DMS79 (cell line): ENCODE measurements around the gene TRAF1.

Experiments
- DNase-seq: peaks from one replicate; lab custom pipeline; 2025; lab: John Stamatoyannopoulos, UW

The TRAF1 gene

DNA sequence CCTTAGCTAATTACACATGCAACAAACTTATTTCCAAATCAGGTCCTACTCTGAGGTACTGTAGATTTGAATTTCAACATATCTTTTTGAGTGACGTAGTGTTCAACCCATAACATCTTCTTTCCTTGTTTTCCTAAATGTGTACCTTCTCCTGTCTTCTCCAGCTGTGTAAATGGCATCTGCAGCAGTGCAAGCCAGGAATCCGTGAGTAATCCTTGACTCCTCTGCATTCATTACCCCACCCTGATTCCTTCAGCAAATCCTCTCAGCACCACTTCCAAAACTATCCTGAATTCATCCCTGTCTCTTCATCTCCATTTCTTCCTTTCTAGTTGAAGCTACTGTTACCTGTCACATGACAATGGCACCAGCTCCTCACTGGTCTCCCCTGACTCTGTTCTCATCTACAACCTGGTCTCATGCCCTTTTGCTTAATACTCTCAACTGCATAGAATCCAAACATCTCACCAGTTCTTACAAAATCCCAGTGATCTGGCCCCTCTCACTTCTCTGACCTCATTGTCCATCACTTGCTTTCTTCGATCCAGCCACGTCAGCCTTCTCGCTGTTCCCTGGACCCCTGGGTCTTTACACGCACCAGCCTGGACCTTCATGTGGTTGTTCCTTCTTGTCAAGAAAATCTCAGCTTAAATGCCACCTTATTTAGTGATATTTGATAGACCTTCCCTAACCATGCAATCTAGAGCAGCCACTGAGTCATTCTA lies 14.6 kb upstream of the TRAF1 start:
- DNase-seq, result no peak

DNA sequence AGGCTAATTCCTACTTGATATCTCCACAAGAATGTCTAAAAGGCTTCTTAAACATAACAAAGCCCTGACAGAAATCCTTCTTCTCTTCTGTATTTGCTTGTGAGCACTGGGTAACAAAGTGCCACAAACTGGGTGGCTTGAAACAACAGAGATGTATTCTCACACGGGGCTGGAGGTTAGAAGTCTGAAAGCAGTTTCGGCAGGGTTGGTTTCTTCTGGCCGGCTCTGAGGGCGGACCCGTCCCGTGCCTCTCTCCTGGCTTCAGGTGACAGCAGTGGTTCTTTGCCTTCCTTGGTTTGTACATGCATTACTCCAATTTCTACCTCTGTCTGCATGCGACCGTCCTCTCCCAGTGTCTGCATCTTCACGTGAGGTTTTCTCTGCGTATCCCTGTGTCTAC lies 14.0 kb upstream of the TRAF1 start:
- no peak for DNase-seq

GRCh38 chr9:120938851-120939250 lies 12.3 kb upstream of the TRAF1 start:
- no peak for DNase-seq

DNA sequence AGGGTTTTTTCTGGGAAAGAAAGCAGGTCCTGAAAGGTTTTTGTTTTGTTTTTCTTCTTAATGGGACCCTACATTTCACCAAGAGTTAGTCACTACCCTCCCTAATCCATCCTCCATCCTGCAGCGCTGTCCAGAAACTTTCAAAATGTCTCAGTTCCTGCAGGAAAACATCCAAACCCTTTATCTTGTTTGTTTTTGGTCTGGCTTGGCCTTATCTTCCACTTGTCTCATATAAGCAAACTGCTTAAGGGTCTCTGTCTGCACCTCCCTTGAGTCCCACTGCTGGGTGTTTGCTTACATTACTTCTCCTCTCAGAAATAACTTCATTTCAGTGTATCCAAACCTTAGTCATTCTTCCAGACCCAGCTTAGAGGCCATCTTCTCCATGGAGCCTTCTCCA lies 11.0 kb upstream of the TRAF1 start:
- no peak for DNase-seq

- DNase-seq, result no peak
Observed at GRCh38 chr9:120937127-120937526, 10.5 kb upstream of the TRAF1 start.

DNA sequence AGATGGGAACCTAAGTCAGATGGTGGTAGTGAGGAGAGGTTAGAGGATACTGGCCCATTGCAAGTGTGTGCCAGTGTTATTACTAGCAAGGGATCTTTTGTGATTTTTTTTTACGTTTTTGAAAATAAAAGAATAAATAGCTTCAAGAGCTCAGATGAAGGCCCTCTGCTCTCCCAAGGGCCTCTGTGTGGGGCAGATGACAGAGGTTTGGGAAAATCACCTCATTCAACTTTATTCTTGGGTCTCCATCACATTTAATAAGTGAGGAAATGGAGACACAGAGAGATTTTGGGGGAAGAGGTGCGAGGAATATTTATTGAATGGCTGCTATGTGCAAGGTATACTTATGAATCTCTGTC lies 10.1 kb upstream of the TRAF1 start:
- no peak for DNase-seq

DNA sequence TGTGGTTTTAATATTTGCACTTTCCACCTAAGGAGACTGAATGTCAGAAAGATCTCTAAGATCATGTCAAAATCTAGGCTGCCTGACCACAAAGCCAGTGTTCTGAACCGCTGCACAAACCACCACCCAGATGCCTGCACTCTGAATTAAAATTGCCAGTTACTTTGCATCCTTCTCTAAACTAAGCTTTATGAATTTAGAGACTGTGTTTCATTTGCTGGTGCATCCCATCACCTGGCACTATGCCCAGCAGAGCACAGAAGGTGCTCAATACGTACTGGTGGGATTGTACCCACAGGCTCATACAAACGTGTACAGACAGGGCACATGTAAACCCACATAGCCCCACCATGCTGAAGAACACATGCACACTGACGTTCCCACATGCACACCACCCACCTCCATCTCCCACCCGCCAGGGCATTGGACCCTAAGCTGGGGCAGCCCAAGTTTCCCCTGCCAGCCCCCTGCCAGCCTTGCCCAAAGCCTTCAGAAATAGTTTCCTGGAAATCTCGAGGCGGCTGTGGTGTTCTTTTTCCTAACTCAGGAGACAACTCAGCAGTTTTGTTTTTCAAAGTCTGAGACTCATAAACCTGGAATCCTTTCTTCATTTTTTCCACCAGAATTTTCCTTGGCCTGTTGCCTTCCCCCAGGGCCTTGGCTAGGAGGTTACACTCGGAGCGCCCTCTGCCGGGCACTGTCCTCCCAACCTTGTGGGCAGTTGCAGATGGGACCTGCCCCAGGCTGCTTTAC lies 9.6 kb upstream of the TRAF1 start:
- peak; percentile 64 for DNase-seq

DNA sequence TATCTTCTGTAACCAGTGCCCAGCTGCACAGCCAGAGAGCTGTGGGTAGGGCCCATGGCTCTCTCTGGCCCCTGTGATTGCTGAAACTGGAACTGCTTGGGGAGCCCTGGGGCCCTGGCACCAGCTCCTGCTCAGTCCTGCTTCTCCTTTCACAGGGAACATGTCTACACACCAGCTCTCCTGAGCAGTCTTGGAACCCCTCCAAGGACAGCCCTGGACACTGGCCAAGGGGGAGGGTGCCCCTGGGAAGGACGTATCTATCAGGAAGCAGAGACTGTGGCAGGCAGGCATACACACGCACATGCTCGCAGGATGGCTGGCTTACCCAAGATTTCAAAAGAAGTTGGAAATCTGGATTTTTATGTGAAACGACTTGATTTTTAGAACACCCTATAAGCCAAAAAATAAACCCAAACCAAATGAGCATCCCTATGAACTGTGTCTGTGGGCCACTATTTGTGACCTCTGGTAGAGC lies 8.8 kb upstream of the TRAF1 start:
- peak; percentile 96 for DNase-seq

- DNase-seq, result no peak
Observed at GRCh38 chr9:120934281-120934680, 7.7 kb upstream of the TRAF1 start.

GRCh38 chr9:120933310-120934055 lies 6.9 kb upstream of the TRAF1 start:
- DNase-seq, result no peak

DNA sequence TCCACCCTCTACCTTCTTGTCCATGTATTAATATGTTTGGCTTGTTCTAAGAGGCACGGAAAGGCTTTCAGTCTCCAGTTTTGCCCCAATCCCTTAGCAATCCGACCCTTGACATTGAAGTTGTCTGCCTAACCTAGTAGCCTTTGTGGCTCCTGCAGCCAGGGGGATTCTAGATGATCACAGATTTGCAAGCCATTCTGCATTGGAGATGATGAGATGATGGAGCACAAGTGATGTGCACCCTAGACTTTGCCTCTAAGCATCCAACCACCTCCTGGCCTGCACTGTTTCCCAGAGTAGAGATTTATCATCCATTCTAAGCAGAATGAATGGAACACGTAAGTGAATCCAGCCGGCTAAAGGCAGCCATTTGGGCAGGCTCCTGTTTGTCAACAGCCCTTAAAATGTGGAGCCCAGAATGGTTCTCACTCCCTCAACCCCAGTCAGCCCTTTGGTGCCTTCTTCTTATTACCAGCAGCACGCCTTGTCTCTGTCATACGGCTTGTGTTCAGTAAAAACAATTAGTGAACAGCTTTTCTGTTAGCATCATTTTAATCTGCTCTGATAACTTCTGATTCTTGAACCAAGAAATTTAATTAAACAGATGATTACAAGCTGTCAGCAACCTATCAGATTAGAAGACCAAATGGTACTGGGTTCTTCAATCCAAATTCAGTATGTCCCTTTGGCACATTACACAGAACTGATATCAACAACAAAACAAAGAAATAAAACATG lies 5.7 kb upstream of the TRAF1 start:
- DNase-seq, result no peak

DNA sequence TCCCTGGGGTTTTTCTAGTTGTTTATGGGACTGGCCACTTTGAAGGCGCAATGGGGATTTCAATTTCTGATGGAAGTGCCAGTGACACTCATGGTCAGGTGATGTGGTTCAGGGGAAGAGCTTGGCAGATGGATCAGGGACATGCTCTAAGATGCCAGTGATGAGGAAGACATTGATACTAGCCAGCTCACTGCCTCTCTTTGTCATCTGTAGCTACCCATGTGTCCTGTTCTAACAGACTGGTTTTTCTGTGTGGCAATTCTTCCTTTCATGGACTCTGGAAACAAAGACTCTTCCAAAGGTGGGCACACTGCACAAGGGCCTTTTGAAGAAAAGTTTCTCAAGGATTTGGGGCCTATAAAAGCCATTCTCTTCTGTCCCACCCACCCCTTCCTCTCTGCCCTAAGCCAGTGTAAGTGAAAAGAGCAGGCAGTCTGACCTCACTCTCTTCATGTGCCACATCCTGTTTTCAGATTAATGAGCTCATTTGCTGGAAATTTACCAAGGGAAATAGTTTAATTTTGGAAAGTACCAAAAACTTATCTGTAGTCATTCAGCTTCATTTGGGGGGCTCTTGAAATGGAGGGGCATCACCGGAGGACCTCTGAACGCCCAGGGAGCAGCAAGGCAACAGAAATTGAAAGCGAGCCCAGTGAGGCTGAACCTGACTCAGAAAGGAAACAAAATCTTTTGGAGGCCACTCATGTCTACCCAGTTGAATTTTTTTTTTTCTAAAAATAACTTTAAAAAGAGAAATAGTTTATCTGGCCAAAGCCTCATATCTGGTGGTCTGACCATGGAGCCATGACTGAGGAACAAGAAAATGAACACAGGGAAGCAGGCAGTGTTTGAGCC lies 4.9 kb upstream of the TRAF1 start:
- no peak for DNase-seq

GRCh38 chr9:120929229-120929791 lies 2.7 kb upstream of the TRAF1 start:
- DNase-seq, result no peak

DNA sequence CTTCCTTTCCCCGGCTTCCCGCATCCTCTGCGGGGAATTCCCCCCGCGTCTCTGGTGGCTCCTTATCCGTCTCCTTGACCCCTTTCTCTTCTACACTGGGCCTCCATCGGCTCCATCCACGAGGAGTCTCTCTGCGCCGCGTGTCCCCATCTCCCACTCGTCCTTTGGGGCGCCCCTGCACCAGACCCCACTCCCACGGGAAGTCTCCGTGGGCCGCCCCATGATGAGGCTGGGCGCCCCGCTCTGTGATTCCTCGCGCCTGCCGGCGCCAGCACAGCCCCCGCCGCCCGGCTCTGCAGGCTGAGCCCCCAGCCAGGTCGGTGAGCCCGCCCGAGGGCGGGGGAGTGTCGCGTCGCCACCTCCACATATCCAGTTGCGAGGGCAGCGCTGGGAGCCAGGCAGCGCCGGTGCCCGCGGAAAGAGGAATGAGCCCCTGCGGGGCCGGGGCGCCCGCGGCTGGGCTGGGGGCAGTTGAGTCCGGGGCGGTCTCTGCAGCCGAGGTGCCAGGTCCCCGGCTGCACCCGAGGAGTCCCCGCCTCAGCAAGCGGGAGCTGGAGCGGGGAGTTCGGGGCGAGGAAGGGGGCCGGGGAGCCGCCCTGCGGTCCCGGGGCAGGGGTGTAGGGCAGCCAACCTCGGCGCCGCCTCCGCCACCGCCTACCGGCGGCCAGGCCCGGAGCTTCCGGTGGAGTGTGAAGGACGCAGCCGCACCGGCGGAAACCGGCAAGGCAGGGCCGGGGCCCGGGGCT lies 2.1 kb upstream of the TRAF1 start:
- no peak for DNase-seq

GRCh38 chr9:120928015-120928482 lies 1.5 kb upstream of the TRAF1 start:
- no peak for DNase-seq

DNA sequence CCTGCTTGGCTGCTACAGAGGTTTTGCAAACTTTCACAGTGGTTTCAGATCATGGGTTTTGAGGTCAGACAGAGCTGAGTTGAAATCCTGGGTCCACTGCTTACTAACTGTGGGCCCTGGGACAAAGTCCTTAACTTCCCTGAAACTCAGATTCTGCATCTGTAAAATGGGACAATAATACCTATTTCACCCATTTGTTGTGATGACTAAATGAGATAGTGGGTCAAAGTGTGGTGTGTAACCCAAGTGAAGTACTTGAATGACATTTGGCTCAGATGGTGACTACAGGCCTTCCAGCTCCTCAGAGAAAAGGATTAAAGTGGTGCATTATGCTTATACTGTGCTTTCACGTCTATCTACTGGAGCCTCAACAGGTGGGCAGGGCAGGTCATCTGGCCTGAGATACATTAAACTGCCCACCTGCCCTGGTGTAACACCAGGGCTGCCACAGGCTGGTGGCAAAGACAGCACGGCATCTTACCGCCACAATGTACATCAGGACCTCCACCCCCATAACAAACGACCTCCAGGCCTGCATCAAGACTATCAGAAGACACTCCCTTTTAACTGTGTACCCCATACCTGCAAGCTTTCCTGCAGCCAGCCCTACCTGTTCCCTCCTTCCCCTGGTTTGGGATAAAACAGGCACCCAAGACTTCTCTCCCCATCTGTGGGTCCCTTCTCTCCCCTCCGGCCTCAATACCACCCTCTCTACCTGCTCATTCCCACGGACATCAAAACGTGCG lies 846 bp upstream of the TRAF1 start:
- no peak for DNase-seq

DNA sequence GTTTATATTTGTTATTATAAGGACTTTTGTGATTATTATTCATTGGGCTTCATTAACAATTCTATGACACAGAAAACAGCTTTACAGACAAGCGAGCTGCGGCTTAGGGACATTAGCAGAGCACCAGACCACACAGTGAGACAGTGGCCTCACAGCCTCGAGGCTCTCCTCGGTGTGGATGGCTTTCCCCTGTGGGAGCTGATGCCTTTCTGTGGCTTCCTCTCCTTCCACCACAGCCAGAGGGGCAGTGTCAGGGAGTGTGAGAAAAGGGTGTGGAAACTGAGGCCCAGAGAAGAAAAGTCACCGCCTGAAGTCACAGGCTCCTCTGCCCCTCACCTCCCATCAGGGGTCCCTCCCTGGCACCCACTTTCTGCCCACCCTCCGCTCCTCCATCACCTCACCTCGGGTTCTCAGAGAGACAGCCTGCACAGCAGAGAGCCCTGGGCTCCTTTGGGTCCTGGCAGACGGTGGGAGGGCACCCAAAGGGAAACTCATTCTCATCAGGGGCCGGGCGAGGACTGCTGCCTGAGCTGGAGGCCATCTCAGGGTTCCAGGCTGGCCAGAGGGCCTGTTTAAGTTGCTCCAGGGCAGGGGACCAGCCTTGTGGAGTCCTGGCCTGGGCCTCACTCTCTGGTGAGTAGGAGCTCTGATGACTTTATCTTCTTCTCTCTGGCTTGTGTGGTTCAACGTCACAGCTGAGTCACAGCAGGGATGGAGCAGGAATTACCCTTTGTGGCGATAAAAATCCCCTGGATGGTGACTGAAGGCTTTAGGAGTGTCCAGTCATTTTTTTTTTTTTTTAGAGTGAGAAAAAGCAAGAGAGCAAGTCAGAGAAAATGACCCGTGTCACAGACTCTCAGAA lies 830 bp downstream of the TRAF1 start:
- DNase-seq, result no peak
